ENCODE measurements around the gene TMEM91.

Gene TMEM91

GRCh38 chr19:41334793-41335192, 41.5 kb upstream of the TMEM91 start:
- TF ChIP-seq, protein P1, sequence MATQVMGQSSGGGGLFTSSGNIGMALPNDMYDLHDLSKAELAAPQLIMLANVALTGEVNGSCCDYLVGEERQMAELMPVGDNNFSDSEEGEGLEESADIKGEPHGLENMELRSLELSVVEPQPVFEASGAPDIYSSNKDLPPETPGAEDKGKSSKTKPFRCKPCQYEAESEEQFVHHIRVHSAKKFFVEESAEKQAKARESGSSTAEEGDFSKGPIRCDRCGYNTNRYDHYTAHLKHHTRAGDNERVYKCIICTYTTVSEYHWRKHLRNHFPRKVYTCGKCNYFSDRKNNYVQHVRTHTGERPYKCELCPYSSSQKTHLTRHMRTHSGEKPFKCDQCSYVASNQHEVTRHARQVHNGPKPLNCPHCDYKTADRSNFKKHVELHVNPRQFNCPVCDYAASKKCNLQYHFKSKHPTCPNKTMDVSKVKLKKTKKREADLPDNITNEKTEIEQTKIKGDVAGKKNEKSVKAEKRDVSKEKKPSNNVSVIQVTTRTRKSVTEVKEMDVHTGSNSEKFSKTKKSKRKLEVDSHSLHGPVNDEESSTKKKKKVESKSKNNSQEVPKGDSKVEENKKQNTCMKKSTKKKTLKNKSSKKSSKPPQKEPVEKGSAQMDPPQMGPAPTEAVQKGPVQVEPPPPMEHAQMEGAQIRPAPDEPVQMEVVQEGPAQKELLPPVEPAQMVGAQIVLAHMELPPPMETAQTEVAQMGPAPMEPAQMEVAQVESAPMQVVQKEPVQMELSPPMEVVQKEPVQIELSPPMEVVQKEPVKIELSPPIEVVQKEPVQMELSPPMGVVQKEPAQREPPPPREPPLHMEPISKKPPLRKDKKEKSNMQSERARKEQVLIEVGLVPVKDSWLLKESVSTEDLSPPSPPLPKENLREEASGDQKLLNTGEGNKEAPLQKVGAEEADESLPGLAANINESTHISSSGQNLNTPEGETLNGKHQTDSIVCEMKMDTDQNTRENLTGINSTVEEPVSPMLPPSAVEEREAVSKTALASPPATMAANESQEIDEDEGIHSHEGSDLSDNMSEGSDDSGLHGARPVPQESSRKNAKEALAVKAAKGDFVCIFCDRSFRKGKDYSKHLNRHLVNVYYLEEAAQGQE (IDR thresholded peaks at IDR 0.05; ENCODE audit: insufficient read depth in 1 of 2, low read depth in 2 of 2, low read length in 2 of 2) = no peak
- TF ChIP-seq FOXP2 (optimal IDR thresholded peaks at IDR 0.05; ENCODE audit: borderline replicate concordance, extremely low read depth, extremely low read length, insufficient read depth) = no peak
- TF ChIP-seq POLR2AphosphoS5 (IDR thresholded peaks at IDR 0.05; ENCODE audit: low read depth, low read length) = no peak

- TF ChIP-seq, protein P1 (IDR thresholded peaks at IDR 0.05; ENCODE audit: insufficient read depth in 1 of 2, low read depth in 2 of 2, low read length in 2 of 2) = no peak
- TF ChIP-seq POLR2AphosphoS5 (IDR thresholded peaks at IDR 0.05; ENCODE audit: low read depth, low read length) (no peak), FOXP2 (optimal IDR thresholded peaks at IDR 0.05; ENCODE audit: borderline replicate concordance, extremely low read depth, extremely low read length, insufficient read depth) (no peak), SIN3A (IDR thresholded peaks at IDR 0.05; ENCODE audit: borderline replicate concordance, insufficient read depth, low read length) (no peak), TAF1 (IDR thresholded peaks at IDR 0.05; ENCODE audit: borderline replicate concordance, insufficient read depth, low read length) (no peak)
These were observed 40.9 kb upstream of the TMEM91 start for GRCh38 chr19:41335467-41335866.

- TF ChIP-seq SIN3A (IDR thresholded peaks at IDR 0.05; ENCODE audit: borderline replicate concordance, insufficient read depth, low read length) (no peak), FOXP2 (optimal IDR thresholded peaks at IDR 0.05; ENCODE audit: borderline replicate concordance, extremely low read depth, extremely low read length, insufficient read depth) (no peak), POLR2AphosphoS5 (IDR thresholded peaks at IDR 0.05; ENCODE audit: low read depth, low read length) (no peak), TAF1 (IDR thresholded peaks at IDR 0.05; ENCODE audit: borderline replicate concordance, insufficient read depth, low read length) (no peak)
- TF ChIP-seq, protein P1 (IDR thresholded peaks at IDR 0.05; ENCODE audit: insufficient read depth in 1 of 2, low read depth in 2 of 2, low read length in 2 of 2) = no peak
These were observed 36.4 kb upstream of the TMEM91 start for GRCh38 chr19:41339936-41340335.

DNA sequence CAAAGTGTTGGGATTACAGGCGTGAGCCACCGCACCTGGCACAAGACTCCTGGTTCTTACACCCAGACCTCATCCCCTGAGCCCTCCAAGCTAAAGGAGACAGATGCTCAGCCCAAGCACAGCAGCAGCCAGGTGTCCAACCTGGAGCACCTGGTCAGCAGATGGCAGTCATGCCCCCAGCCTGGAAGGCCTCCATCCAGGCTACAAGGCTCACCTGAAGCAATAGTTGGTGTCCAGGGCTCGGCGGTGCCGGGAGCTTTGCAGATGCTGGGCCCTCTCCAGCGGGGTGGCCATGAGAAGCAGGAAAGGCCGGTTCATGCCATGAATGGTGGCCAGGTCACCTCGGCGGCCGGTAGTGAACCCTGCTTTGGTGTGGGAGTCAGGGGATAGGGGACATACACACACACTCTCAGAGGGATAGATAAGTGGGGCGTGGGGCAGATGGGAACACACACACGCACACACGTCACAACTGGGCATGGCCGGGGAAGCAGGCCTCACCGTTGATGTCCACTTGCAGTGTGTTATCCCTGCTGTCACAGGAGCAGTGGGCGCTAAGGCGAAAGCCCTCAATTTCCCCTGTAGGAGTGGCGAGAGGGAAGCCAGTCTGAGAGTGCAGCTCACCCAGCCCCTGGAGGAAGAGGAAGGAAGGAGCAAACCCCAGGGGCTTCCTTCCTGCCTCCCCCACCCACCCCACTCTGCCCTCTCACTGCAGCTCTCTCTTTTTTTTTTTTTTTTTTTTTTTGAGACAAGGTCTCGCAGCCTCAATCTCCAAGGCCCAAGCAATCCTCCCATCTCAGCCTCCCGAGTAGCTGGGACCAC, 34.5 kb upstream of the TMEM91 start:
- TF ChIP-seq, protein P1 (IDR thresholded peaks at IDR 0.05; ENCODE audit: insufficient read depth in 1 of 2, low read depth in 2 of 2, low read length in 2 of 2) = no peak
- no peak for TF ChIP-seq TAF1 (IDR thresholded peaks at IDR 0.05; ENCODE audit: borderline replicate concordance, insufficient read depth, low read length)
- TF ChIP-seq POLR2AphosphoS5 (IDR thresholded peaks at IDR 0.05; ENCODE audit: low read depth, low read length) = no peak
- TF ChIP-seq FOXP2 (optimal IDR thresholded peaks at IDR 0.05; ENCODE audit: borderline replicate concordance, extremely low read depth, extremely low read length, insufficient read depth) = no peak
- TF ChIP-seq SIN3A (IDR thresholded peaks at IDR 0.05; ENCODE audit: borderline replicate concordance, insufficient read depth, low read length) = no peak

All from PFSK-1 (cell line).